Activated CD4-positive, CD25-positive, alpha-beta regulatory T cell treated with anti-CD3 and anti-CD28 coated beads, Interleukin-2, amount 50 U/mL, for 24 hours (primary cell): ENCODE data around the gene RASSF10.

ENCODE experiments used
- ATAC-seq, 2 donors: fragments of 150-1000 bp; cut with Tn5 transposase; one replicate each; pipeline ENCODE4 v1.10.0; 2021; ENCODE audit warnings: mild to moderate bottlenecking in 1 of 2, moderate library complexity in 1 of 2

Gene RASSF10

GRCh38 chr11:13008625-13009475 is at the start of gene RASSF10:
RASSF10 (plus strand) TSS chr11:13009316; CDS start chr11:13009577, 261 bp downstream.
- no peak for ATAC-seq

- ATAC-seq = no peak
Observed at GRCh38 chr11:12961615-12962014, 47.5 kb upstream of the RASSF10 start.

GRCh38 chr11:12962306-12962705 is 46.8 kb upstream of the RASSF10 start:
- no peak for ATAC-seq

- no peak for ATAC-seq
Observed at GRCh38 chr11:12963051-12963450, 46.1 kb upstream of the RASSF10 start.

GRCh38 chr11:12963792-12964536 is 45.2 kb upstream of the RASSF10 start:
- ATAC-seq = peak; percentile 56 to 82

- ATAC-seq = no peak
Observed at GRCh38 chr11:12964650-12965049, 44.5 kb upstream of the RASSF10 start.

GRCh38 chr11:12966002-12966401 is 43.1 kb upstream of the RASSF10 start:
- ATAC-seq = no peak

- ATAC-seq = no peak
Observed at GRCh38 chr11:12968101-12968500, 41.0 kb upstream of the RASSF10 start.

- no peak for ATAC-seq
Observed at GRCh38 chr11:12968826-12969225, 40.3 kb upstream of the RASSF10 start.

- ATAC-seq = no peak
Observed at GRCh38 chr11:12971955-12972354, 37.2 kb upstream of the RASSF10 start.

GRCh38 chr11:12973528-12974181 is 35.5 kb upstream of the RASSF10 start:
- ATAC-seq = no peak

- no peak for ATAC-seq
Observed at GRCh38 chr11:12975195-12975594, 33.9 kb upstream of the RASSF10 start.

GRCh38 chr11:12979928-12980689 is 29.0 kb upstream of the RASSF10 start:
- no peak for ATAC-seq

GRCh38 chr11:12981676-12982522 is 27.2 kb upstream of the RASSF10 start:
- ATAC-seq = no peak

GRCh38 chr11:12983336-12983735 is 25.8 kb upstream of the RASSF10 start:
- ATAC-seq = no peak

- ATAC-seq = no peak
Observed at GRCh38 chr11:12986194-12986898, 22.8 kb upstream of the RASSF10 start.

GRCh38 chr11:12989428-12990161 is 19.5 kb upstream of the RASSF10 start:
- no peak for ATAC-seq

GRCh38 chr11:12990162-12990480 is 19.0 kb upstream of the RASSF10 start:
- ATAC-seq = no peak

- ATAC-seq = no peak
Observed at GRCh38 chr11:12991426-12991825, 17.7 kb upstream of the RASSF10 start.

- ATAC-seq = no peak
Observed at GRCh38 chr11:12993626-12994025, 15.5 kb upstream of the RASSF10 start.
